Activated CD8-positive, alpha-beta memory T cell treated with anti-CD3 and anti-CD28 coated beads for 1 hour (primary cell): Measurements from ENCODE around the gene ZNF555.
"Not testable (repeated sequence)": the region's sequence is repeated elsewhere in the genome, so short reads cannot be mapped to it uniquely, and the experiment has no call there.

Experiments used
- DNase-seq, 2 donors: peaks; one replicate each; pipeline ENCODE4 v3.0.0-alpha.2; 2020; ENCODE audit warnings: low read depth in 1 of 2; ENCODE audit errors: extremely low read depth in 1 of 2

ZNF555 gene

GRCh38 chr19:2840794-2841791 lies at the start of gene ZNF555:
ZNF555 (plus strand) TSS chr19:2841475; CDS start chr19:2841573, 98 bp downstream.
- peak; percentile 97 to 98 for DNase-seq

DNA sequence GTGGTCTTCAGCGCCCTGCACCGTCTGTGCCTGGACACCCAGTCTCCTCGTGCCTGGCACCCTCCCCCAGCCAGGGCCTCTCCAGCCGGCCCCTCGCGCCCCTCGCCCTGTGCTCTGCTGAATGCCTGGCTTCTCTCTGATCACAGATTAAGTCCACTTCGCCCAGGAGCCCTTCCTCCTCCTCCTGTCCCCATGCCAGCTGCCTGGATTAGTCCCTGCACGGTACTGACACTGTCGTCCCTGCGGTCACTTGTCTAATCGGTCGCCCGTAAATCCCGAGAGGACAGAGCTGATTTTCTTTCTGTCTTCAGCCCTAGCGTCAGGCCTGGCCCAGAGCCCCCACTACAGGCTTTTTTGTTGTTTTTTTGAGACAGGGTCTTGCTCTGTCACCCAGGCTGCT lies 49.4 kb upstream of the ZNF555 start:
- DNase-seq = no peak

DNA sequence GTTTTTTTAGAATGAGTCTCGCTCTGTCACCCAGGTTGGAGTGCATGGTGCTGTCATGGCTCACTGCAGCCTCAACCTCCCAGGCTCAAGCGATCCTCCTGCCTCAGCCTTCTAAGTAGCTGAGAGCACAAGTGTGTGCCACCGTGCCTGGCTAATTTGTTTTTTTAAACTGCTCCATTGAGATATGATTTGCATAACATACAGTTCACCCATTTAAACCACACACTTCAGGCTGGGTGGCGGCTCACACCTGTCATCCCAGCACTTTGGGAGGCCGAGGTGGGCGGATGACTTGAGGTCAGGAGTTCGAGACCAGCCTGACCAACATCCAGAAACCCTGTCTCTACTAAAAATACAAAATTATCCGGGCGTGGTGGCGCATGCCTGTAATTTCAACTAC lies 48.6 kb upstream of the ZNF555 start:
- not testable (repeated sequence) for DNase-seq

DNA sequence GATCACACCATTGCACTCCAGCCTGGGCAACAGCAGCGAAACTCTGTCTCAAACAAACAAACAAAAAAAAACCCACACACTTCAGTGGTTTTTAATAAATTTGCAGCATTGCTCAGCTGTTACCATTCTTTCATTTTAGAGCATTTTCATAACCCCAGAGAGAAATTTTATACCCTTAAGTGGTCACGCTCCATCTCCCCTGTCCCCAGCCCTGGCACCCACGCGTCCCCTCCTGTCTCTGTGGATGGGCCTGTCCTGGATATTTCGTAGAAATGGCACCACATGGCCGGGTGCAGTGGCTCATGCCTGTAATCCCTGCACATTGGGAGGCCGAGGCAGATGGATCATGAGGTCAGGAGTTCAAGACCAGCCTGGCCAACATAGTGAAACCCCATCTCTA lies 48.1 kb upstream of the ZNF555 start:
- no peak for DNase-seq

DNA sequence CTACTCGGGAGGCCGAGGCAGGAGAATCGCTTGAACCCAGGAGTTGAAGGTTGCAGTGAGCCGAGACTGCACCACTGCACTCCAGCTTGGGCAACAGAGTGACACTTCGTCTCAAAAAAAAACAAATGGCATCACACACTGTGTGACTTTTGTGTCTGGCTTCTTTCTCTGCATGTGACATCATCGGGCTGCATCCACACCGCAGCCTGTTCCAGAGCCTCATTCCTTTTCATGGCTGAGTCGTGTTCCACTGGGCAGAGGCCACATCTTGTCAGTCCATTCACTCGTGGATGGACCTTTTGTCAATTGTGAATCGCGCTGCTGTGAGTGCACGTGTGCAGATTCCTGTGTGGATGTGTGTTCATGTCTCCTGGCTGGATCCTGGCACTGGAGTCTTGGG lies 47.7 kb upstream of the ZNF555 start:
- no peak for DNase-seq

- no peak for DNase-seq
Measured at GRCh38 chr19:2795827-2796658, 45.2 kb upstream of the ZNF555 start.

- no peak for DNase-seq
Measured at GRCh38 chr19:2796659-2797266, 44.5 kb upstream of the ZNF555 start.

DNA sequence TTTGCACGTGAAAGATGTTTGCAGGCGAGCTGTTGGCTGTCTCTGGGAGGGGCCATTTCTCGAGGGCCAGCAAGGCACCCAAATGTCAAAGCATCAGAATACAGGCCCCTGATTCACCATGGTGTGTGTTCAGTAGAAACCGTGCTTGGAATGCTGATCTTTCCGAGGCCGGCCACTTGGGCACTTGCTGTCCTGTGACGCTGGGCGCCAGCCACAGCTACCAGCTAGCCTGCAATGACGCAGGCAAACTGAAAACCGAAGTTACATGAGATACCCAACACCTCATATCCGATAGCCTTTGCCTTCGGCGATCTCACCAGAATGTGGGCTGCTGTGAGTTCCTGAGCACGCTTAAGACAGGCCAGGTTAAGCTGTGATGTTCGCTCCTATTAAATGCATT lies 44.0 kb upstream of the ZNF555 start:
- no peak for DNase-seq

- no peak for DNase-seq
Measured at GRCh38 chr19:2798158-2798685, 43.1 kb upstream of the ZNF555 start.

- no peak for DNase-seq
Measured at GRCh38 chr19:2798733-2799132, 42.5 kb upstream of the ZNF555 start.

DNA sequence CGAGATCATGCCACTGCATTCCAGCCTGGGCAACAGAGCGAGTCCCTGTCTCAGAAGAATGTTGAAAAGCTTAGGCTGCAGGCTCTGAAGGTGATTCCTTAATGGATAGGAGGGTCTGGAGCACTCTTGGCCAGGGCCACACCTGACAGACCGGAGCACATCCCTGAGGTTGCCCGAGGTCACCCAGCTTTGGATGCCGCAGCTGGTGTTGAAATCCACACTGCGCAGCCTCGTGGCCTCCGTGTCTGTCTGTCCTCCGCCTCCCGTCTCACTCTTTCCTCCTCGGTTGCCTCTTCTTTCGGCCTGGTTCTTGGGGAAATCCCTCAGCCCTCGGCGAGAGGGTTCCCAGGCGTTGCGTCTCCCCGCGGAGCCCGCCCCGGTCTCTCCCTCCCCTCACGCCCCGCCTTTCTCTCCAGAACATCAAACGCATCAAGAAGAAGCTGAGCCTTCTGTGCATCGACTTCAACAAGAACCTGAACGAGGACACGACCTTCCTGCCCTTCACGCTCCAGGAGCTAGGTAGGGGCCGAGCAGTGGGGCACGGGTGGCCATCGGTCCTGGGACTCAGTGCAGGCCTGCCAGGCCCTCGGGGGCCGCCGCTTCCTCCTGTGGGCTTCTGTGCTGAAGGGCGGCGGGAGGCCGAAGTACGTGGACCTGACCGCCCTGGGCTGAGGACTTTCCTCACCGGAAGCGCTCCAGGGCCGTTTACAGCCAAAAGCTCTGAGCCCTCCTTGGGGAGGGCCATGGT lies 41.8 kb upstream of the ZNF555 start:
- DNase-seq = no peak

DNA sequence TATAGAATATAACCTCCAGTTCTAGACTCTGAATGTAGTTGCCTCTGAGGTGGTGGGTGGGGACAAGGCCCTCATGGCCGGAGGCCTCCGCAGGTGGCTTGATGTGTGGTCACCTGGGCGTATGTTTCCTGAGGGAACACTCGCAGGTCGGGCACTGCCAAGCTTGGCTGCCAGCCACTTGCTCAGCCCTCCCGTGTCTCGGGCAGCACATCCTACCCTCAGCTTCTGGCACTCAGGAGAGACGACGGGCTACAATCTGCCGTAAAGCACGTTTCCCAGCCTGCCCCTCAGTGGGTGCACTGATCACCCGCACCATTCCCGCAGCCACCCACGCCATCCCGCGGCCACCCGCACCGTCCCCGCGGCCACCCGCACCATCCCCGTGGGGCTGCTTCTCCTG lies 40.8 kb upstream of the ZNF555 start:
- no peak for DNase-seq

- DNase-seq = no peak
Measured at GRCh38 chr19:2802826-2803225, 38.4 kb upstream of the ZNF555 start.

DNA sequence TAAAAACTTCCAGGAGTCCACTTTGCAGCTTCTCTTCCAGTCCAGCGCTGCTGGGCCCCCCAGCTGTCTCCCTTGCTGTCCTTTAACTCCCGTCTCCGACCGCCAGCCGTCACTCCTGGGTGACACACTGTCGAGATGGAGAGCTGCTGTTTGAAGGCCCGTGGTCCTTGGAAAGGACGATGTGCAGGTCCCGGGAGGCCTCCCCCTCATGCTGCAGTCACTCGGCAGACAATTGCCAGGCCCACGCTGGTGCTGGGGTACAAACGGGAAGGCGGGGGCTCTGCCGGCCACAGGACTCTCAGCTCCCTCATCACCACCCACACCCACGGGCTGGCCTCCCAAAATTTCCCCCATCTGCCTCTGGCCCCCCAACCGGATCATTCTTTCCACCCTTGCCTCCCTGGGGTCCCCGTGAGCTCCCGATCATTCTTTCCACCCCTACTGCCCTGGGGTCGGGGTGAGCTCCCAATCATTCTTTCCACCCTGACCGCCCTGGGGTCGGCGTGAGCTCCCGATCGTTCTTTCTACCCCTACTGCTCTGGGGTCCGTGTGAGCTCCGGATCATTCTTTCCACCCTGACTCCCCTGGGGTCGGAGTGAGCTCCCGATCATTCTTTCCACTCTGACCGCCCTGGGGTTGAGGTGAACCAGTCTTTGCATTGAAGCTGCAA lies 37.7 kb upstream of the ZNF555 start:
- DNase-seq = no peak

DNA sequence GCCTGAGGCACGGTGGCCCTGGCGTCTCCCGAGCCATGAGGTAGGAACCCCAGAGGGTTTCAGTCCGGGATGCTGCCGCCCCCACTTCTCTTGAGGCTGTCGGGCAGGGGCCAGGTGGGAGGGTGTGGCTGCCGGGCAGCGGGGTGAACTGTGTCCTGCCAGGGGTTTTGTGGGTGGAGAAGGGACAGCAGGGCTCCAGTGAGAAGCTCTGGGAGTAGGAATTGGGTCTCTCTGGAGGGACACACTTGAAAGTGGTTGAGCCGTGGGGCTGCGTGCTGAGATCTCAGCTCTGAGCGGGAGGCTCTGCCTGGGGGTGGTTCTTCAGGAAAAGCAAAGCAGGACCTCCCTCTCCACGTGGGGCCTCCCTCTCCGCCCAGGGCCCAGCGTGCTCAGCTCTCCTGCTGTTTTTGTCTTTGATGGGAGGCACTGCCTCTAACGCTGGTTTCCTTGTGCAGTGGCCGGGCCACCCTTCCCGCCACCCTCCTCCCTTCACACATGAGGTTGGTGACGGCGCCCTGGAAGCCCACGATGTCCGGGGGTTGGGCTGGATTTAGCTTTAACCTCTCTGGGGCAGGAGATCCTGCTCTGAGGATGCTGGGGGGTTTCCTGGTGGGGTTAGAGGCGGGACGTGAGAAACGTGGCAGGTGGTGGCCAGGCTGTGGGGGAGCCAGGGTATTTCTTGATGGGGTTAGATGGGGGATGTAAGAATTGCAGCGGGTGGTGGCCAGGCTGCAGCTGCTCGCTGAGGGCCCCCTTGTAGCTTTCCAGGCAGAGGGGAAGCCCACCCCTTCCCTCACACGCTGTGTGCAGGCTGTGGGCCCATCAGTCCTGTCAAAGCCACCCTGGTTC lies 36.9 kb upstream of the ZNF555 start:
- no peak for DNase-seq

GRCh38 chr19:2805261-2805900 lies 35.9 kb upstream of the ZNF555 start:
- DNase-seq = no peak

DNA sequence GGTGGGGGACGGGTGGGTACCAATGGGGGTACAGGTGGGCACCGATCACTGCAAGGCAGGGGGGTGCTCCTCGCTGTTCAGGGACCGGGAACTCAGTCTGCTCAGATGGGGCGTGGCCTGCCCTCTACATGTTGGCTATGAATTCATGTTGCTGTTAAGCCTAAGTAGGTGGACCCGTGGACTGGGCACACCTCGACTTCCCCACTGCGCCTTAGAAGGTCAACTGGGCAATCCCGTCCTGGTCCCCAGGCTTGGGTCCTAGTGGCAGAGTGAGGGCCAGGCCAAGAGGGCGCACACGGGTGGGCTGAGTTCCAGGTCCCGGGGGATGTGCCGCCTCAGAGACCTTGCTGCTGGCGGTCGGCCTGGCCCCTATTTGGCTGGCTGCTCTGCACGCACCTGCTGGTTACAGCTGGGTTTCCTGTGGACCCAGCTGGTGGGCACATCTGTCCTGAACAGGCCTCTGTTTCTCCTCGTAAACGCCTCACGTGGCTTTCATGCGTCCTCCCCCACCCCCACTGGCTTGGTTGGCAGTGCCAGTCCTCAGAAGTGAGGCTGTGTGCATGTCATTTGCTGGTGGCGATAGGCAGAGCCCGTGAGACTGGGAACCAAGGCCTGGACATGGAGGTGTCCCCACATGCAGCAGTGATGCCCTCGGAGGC lies 35.2 kb upstream of the ZNF555 start:
- no peak for DNase-seq
